Adipocyte (in vitro differentiated cells): ENCODE data around the gene ZNF227.

Source experiments
- DNase-seq: peaks from one replicate; pipeline ENCODE4 v3.0.0-alpha.2; 2015; ENCODE audit warnings: low read depth
- H3K27me3 ChIP-seq: replicated peaks from 2 replicates; pipeline ENCODE4 v1.7.0; 2013; ENCODE audit warnings: mild to moderate bottlenecking, low read length, moderate library complexity; ENCODE audit not compliant: control insufficient read depth, insufficient read depth
- H3K36me3 ChIP-seq: 2 replicates; pipeline ENCODE4 v1.7.0; 2013; ENCODE audit warnings: low read length, mild to moderate bottlenecking, moderate library complexity; ENCODE audit not compliant: control insufficient read depth, insufficient read depth, severe bottlenecking
- H3K4me1 ChIP-seq: 2 replicates; pipeline ENCODE4 v1.7.0; 2013; ENCODE audit warnings: mild to moderate bottlenecking, low read length, moderate library complexity; ENCODE audit not compliant: control insufficient read depth, insufficient read depth
- H3K4me3 ChIP-seq: 2 replicates; pipeline ENCODE4 v1.7.0; 2013; ENCODE audit warnings: mild to moderate bottlenecking, low read length, moderate library complexity
- H3K9ac ChIP-seq: 2 replicates; pipeline ENCODE4 v1.7.0; 2013; ENCODE audit warnings: mild to moderate bottlenecking, low read length, moderate library complexity
- H3K9me3 ChIP-seq: 2 replicates; pipeline ENCODE4 v1.7.0; 2013; ENCODE audit warnings: mild to moderate bottlenecking, low read length, moderate library complexity; ENCODE audit not compliant: control insufficient read depth

The ZNF227 gene

GRCh38 chr19:44282846-44283245, 70.5 kb downstream of the ZNF227 start:
- Histone ChIP-seq H3K4me3 (no peak overlapping the region), H3K36me3 (peaks cover 9% of the 10 kb centered on the region), H3K9me3 (peaks cover 8% of the 10 kb centered on the region), H3K4me1 (peaks cover 3% of the 10 kb centered on the region), H3K9ac (no peak overlapping the region), H3K27me3 (no peaks in the 10 kb centered on the region)
- no peak for DNase-seq

- no peak for DNase-seq
- Histone ChIP-seq H3K9me3 (peaks cover 21% of the 10 kb centered on the region), H3K9ac (no peak overlapping the region), H3K4me3 (no peak overlapping the region), H3K27me3 (no peaks in the 10 kb centered on the region), H3K36me3 (peaks cover 30% of the 10 kb centered on the region), H3K4me1 (peaks cover 3% of the 10 kb centered on the region)
Observed at GRCh38 chr19:44284968-44285367, 72.6 kb downstream of the ZNF227 start.
